AG20443 (cell line): Measurements from ENCODE around the gene RAC3.

Experiments
- DNase-seq: peaks from one replicate; pipeline ENCODE4 v3.0.0; 2012; ENCODE audit warnings: low spot score, mixed read lengths

RAC3 gene

DNA sequence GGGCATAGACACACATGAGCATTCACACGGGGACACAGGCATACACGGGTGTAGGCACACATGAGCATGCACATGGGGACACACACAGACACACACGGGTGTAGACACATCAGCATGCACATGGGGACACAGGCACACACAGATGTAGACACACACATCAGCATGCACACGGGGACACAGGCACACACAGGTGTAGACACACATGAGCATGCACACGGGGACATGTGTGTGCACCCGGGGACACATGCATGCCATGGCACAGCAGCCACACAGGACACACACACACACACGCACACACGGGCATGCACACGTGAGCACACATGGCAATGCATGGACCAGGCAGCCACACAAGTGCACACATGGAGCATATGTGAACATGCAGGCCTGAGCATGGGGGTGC, 11.2 kb downstream of the RAC3 start:
- no peak for DNase-seq

- no peak for DNase-seq
These were observed 12.0 kb downstream of the RAC3 start for GRCh38 chr17:82043507-82043906.

DNA sequence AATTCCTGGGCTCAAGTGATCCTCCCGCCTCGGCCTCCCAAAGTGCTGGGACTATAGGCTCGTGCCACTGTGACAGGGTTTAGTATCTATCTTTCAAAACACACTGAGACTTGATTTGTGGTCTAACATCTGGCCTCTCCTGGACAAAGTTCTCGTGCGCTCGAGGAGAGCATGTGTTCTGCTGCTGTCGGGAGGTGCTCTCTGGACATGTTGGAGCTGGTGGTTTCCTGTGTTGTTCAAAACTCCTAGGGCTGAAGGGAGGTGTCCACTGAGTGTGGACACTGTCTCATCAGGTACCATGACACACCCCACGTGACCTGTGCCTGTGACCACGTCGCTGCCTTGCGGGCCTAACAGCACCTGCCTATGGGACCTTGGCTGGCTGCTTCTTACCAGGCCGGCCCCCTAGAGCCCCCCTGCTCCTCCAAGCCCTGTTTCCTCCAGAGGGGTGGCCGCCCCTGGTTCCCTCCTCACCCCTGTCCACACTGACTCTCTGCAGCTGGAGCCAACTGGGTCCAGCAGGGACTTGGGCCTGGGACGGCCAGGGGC, 14.5 kb downstream of the RAC3 start:
- DNase-seq, result no peak

- no peak for DNase-seq
These were observed 15.4 kb downstream of the RAC3 start for GRCh38 chr17:82046903-82047302.

- DNase-seq, result no peak
These were observed 15.9 kb downstream of the RAC3 start for GRCh38 chr17:82047379-82047778.

DNA sequence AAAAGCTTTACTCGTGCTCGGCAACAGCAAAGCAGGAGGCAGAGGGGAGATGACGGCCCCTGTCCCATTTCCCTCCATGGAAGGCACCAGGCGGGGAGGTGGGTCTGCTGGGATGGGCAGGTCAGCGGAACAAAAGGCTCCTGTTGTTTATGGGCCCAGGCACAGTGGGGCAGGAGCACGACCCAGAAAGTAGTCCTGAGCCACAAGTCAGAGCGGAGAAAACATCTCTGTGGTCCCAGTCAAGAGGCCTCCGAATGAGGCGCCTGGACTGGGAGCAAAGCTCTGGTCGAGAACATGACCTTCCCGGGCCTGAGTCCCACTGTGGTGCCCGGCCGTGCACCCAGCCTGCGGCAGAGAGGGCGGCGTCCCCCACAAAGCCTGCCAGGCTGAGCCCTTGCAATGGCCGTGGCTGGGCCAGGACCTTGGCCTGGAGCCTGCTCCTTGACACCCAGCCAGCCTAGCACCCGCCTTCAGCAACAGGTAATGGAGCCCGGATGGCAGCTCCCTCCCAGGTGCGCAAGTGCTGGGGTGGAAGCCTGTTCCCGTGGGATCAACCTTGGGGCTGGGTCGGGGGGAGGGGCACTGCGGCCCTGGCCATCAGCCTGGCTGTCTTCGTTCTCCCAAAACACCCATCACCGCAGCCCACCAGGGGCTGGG, 16.6 kb downstream of the RAC3 start:
- DNase-seq, result no peak

DNA sequence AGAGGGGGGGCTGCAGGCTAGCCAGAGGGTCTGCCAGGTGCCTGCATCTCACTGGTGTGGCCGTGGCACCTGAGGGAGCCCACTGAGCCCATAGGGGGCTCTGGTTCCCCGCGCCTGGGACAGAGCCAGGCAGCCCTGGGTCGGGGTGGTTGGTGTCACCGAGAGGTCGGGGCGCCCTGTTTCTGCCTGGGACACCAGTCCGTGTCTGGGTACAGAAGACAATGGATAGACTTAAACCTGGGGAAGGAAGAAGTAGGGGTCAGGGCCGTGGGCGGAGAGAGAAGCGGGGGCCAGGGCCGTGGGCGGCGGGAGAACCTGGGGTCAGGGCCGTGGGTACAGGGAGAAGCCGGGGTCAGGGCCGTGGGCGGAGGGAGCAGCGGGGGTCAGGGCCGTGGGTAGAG, 17.1 kb downstream of the RAC3 start:
- no peak for DNase-seq

- DNase-seq, result no peak
These were observed 17.6 kb downstream of the RAC3 start for GRCh38 chr17:82049106-82049505.

DNA sequence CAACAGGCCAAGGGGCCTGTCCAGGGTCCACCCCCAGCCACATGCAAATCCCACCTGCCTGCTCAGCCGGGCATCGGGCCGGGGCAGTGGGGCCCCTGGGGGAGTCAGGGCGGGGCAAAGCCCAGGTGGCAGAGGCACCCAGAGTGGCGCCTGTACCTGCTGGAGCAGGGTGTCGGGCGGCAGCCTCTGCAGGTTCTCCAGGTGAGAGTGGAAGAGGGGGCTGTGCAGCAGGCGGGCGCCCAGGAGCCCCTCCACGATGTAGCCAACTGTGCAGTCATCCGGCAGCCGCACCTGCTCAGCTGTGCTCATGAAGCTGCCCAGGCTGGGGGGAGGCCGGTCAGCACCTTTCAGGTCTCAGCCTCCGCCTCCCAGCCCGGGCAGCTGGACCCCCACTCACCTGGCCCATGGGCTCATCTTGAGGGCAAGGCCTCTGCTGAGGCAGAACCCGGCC, 18.1 kb downstream of the RAC3 start:
- DNase-seq, result no peak

DNA sequence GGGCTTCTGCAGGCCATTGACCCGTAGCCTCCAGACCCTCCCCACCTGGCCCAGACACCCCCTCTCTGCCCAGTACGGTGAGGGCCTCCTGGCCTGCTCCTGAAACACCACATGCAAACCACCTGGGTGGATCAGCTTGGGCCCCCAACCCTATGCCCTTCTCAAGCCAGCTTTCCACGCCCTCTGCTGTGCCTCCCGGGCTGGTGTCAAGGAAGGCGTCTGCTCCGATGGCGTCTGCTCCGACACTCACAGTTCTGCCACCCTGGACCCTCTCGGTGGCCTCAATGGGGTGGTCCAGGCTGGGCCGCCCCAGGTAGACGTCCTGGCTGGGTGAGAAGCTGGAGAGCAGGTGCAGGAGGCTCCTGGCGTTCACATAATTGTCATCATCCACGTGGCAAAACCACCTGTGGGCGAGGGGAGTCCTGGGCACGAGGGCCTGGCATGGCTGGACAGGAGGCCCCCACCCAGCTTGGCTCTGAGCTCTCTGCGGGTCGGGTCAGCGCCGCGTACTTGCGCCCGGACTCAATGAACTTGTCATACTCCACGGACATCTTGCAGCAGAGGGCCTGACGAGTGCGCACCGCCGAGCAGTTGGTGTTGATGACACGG, 18.8 kb downstream of the RAC3 start:
- DNase-seq, result no peak

DNA sequence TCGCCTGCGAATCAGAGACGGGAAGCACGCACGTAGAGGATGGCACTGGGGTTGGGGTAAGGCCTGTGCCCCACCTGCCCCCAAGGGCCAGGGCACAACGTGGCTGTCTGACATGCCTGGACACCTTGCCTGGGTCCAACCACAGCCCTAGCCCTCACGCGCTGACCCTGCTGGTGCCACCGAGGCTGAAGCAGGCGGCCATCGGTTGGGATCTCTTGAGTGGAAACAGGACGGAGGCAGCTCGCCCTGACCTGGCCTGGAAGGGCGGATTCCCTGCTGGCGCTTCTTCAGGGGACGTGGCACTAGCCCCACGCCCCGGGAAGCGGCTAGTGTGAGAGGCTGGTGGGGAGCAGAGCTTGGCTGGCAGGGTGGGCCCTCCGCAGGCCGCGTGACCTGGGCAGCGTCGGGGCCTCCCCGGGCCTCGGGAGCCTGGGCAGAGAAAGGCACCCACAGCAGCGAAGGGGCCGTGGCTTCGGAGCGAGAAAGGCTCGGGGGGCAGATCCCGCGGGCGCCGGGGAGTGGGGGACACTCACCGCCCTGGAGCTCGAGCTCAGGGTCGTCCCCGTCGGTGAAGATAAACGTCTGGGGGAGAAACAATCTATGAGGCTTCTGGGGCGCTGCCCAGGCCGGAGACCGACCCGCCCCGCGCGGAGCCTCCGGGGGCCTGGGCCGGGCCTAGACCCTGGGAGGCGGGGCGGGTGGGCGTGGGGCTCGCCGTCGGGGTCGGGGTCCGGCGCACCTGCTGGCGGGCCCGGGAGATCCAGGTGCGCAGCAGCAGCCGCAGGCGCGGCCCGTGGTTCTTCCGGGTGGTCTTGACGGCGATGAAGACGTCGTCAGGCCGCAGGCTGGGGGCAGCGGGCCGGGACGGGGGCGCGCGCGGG, 19.5 kb downstream of the RAC3 start:
- peak; percentile 59 for DNase-seq

DNA sequence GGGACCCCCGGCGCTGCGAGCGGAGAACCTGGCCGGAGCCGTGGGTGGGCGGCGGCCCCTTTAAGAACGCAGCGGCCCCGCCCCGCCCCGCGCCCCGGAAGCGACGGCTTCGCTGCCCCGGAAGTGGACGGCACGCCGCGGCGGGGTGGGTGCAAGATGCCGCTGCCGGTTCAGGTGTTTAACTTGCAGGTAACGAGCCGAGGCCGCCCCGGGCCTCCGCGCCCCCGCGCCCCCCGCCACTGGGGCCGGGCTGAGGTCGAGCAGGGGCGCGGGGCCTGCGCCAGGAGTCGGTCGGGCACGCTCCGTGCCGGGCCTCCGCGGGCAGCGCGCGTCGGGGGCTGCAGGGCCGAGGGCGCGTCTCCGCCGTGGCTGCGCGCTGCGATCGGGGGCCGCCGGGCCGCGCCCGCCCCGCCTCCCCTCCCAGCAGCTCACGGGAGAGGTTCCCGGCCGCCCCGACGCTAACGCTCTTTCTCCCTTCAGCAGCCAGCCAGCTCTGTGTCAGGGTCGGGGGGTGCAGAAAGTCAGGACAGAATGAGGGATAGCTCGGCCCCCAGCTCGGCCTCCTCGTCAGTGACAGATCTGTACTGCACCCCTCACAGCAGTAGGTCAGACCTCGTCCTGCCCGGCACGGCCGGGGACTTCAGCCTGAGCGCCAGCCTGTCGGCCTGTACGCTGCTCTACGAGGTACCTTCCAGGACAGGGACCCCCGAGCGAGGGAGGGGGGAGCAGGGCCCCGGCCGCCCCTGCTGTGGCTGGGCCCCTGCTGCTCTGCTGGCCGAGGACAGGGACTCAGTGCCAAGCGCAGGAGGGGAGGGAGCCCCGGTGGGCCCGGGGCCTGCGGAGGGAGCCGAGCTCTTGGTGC, 20.5 kb downstream of the RAC3 start, which contains the start of the genes GPS1 and RFNG:
GPS1 (plus strand) TSS at position 123 of the 862 bp plus-strand sequence; CDS start at position 157, 34 bp downstream.
RFNG (minus strand) TSS at position 36 of the 862 bp plus-strand sequence. CDS start 45 bp downstream, outside the sequence.
- DNase-seq, result peak; percentile 92

- DNase-seq, result peak; percentile 30
These were observed 21.2 kb downstream of the RAC3 start for GRCh38 chr17:82052638-82053059.

DNA sequence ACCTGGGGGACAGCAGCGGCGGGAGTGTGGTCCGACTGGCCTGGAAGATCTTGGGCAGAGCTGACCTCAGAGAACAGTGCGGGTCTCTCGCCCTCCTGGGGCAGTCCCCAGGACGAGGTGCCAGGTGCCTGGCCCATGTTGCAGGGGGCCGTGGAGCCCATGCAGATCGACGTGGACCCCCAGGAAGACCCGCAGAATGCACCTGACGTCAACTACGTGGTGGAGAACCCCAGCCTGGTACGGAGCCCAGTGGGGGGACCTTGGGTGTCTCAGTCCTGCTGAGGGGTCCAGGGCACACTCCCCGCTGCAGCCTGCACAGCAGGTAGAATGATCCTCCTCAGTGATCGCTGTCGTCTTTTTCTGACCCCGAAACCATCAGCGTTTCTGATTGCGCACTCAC, 21.7 kb downstream of the RAC3 start:
- DNase-seq, result no peak

- DNase-seq, result no peak
These were observed 22.2 kb downstream of the RAC3 start for GRCh38 chr17:82053556-82054263.

DNA sequence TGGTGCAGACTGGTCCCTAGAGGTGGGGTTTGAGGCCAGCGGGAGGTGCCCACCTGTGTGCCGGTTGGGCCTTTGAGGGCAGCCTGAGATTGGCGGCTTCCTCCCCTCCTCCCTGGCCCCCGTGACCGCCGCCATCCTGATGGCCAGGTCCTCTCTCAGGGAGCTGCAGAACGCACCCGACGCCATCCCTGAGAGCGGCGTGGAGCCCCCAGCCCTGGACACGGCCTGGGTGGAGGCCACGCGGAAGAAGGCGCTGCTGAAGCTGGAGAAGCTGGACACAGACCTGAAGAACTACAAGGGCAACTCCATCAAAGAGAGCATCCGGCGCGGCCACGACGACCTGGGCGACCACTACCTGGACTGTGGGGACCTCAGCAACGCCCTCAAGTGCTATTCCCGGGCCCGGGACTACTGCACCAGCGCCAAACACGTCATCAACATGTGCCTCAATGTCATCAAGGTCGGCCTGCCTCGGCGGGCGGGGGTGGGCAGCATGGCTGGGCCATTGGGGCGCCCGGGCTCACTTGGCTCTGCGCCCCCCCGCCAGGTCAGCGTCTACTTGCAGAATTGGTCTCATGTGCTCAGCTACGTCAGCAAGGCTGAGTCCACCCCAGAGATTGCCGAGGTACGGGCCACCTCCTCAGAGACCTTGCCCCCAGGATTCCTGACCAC, 23.0 kb downstream of the RAC3 start:
- DNase-seq, result no peak

DNA sequence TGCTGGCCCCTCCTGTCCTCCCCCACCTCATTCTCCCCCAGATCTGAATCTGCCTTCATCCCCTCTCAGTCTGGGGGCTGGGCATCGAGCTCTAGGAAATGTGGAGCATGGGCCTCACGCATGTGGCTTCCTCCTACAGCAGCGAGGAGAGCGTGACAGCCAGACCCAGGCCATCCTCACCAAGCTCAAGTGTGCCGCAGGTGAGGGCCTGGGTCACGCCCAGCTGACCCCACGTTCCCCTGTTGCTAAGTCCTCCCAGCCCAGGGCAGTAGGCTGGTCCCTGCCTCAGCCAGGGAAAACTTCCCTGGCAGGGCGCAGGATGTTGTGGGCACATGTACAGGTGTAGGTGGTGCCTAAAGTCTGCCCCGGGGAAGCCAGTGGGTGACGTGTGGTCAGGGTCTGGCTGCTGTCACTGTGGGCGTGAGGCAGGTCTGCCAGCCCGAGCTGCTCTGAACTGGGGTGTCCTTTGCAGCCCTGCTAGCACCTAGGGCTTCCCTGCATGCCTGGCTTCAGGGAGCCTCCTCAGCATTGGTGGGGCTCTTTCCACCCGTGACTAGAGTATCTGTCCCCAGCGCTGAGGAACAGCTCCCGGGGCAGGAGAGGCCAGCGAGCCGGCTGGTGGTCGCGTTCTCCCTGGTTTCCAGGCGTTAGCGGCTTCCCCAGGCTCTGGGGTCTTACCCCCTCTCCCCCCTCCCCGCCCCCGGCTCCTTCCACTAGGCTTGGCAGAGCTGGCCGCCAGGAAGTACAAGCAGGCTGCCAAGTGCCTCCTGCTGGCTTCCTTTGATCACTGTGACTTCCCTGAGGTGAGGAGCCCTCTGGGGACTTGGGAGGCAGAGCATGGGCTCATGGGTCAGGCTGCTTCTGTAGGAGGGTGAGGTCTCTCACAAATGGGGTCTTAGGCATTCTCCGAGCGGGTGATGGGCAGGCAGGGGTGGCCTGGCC, 23.8 kb downstream of the RAC3 start:
- DNase-seq, result no peak

GRCh38 chr17:82055965-82056728, 24.7 kb downstream of the RAC3 start:
- no peak for DNase-seq
